Thyroid gland (tissue), 4 donors: ENCODE results near the gene OLFML2B. TPM values are rescaled to one million over a fixed set of nuclear protein-coding genes. Genes with fewer than 3 reads are reported as not detected.

Experiments used
- DNase-seq, 2 donors: peaks; one replicate each; pipeline ENCODE4 v3.0.0-alpha.2; 2019
- H3K27ac ChIP-seq, 3 donors: fragments of 200-600 bp; sonication (generic); 1 replicate in 2 of 3; 2 replicates in 1 of 3; pipeline ENCODE4 v1.5.1; 2016 to 2019; ENCODE audit warnings: mild to moderate bottlenecking in 1 of 3, moderate library complexity in 1 of 3
- H3K27me3 ChIP-seq: fragments of 200-600 bp; sonication (generic); one replicate; pipeline ENCODE4 v1.5.1; 2019
- H3K36me3 ChIP-seq, 2 donors: fragments of 200-600 bp; sonication (generic); one replicate each; pipeline ENCODE4 v1.5.1; 2016 to 2019
- H3K4me1 ChIP-seq, 2 donors: fragments of 200-600 bp; sonication (generic); one replicate each; pipeline ENCODE4 v1.5.1; 2017 to 2019
- H3K4me3 ChIP-seq, 3 donors: fragments of 200-600 bp; sonication (generic); replicated peaks in 1 of 3; 1 replicate in 2 of 3; 2 replicates in 1 of 3; pipeline ENCODE4 v1.5.1; 2016; ENCODE audit warnings: mild to moderate bottlenecking in 1 of 3
- H3K9me3 ChIP-seq: fragments of 200-600 bp; sonication (generic); one replicate; pipeline ENCODE4 v1.5.1; 2017
- CTCF ChIP-seq, 6 experiments: fragments of 200-600 bp in 3 of 6; fragments of 450-650 bp in 3 of 6; sonication (generic) in 3 of 6; IDR thresholded peaks; one replicate each; pipeline ENCODE4 v1.5.1; 2016 to 2019; ENCODE audit warnings: antibody characterized with exemption in 6 of 6, mild to moderate bottlenecking in 2 of 6, inconsistent platforms in 1 of 6, moderate library complexity in 1 of 6
- POLR2A ChIP-seq, 2 donors: fragments of 450-650 bp; IDR thresholded peaks; one replicate each; pipeline ENCODE4 v1.6.1; 2017; ENCODE audit warnings: antibody characterized with exemption in 2 of 2, mild to moderate bottlenecking in 2 of 2, moderate library complexity in 1 of 2
- whole genome bisulfite sequencing, 2 donors: methylation state at CpG; one replicate each; pipeline ENCODE4 v1.1.5; 2017; 5-methylcytosine and 5-hydroxymethylcytosine counted together
- intact Hi-C: fragments of 100-400 bp; cut with DNase I; formaldehyde crosslinking; loops from one replicate; pipeline ENCODE4 v1.15.1; 2023
- total RNA-seq, 4 donors: library from RNA; depleted of rRNA; stranded (reverse); fragments of >200 nt; gene quantifications; one replicate each; pipeline ENCODE4 v1.2.3, GENCODE V29; 2016

Gene OLFML2B
- total RNA-seq, 4 donors from 2014 or later = 8.0 to 18.4 (median 12.9) TPM

DNA sequence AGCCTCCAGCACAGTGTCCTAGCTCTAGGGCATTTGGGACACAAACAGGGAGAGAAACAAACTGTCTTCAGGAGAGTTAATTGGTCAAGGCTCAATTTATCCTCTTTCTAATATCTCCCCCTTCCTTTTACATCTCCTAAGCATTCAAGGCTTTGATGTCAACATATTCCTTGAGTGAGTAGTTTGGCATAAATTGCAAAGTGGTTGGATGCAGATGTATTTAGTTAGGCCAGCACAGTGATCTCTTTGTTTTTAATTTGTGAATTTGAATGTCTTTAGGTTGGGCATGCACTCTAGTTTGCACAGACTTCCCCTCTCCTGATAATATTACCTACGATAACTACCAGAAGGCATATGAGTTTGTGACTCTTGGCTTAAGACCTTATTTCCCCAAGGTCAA is 12.5 kb upstream of the OLFML2B start:
- H3K4me3 ChIP-seq = no peak overlapping the region
- no peak overlapping the region for H3K27ac ChIP-seq
- TF ChIP-seq CTCF (IDR thresholded peaks at IDR 0.05) = no peak
- no peak for TF ChIP-seq POLR2A (IDR thresholded peaks at IDR 0.05)
- intact Hi-C loops = no loop called here
- DNase-seq = no peak
- 93 to 96% methylated on average over 1 of the region's 1 CpG for WGBS, 2 donors
- no peaks in the 10 kb centered on the region for H3K27me3 ChIP-seq
- H3K9me3 ChIP-seq = no peaks in the 10 kb centered on the region
- H3K4me1 ChIP-seq = peaks cover 0 to 6% of the 10 kb centered on the region in 2 donors
- no peaks in the 10 kb centered on the region for H3K36me3 ChIP-seq

DNA sequence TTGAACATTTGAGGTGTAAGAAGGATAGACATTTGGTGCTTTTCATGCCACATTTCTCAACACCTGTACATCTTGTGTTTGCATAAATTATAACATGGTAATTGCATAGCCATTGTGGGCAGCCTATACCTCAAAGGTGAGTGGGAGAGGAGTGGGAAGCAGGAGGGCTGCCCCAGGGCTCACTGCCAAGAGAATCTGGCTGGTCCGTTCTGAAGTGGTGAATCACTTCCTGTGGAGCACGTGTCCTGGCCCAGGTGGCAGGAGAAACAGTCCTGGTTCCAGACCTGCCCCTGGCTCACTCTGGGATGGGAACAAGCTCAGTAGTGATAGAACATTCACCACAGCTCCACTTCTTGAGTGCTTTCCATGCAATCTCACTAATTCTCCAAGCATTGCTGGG is 11.6 kb upstream of the OLFML2B start:
- Histone ChIP-seq H3K27ac (no peak overlapping the region), H3K4me3 (no peak overlapping the region), H3K4me1 (peaks cover 0 to 6% of the 10 kb centered on the region in 2 donors), H3K9me3 (no peaks in the 10 kb centered on the region), H3K36me3 (no peaks in the 10 kb centered on the region), H3K27me3 (no peaks in the 10 kb centered on the region)
- intact Hi-C loops = no loop called here
- 0 to 19% methylated on average over 2 of the region's 2 CpGs for WGBS, 2 donors
- TF ChIP-seq CTCF (IDR thresholded peaks at IDR 0.05) = no peak
- TF ChIP-seq POLR2A (IDR thresholded peaks at IDR 0.05) = no peak
- peak; percentile 19 to 23 for DNase-seq

DNA sequence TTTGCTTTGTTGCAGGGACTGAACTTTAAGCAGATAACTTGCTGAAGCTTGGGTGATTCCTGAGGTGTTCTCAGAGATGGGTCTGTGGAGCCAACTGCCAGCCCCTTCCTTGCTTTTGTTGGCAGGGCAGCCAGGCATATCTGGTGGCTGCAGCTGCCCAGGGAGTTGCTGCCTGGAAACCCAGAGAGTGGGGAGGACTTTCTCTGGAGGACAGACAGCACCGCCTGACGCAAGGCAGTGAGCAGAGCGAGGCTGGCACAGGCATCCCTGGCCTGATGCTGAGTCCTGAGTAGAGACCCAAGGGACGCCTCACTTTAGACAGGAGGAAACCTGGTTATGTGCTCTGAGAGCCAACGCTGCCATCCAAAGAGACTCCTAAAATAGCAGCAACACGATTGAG is 9.8 kb upstream of the OLFML2B start:
- WGBS, 2 donors = 27 to 29% methylated on average over 3 to 6 of the region's 6 CpGs
- H3K4me3 ChIP-seq = no peak overlapping the region
- intact Hi-C loops = loop anchor here (5.0 kb wide), 1 partner anchor 241 kb away; no protein-coding TSS in a partner anchor
- TF ChIP-seq POLR2A (IDR thresholded peaks at IDR 0.05) (no peak), CTCF (IDR thresholded peaks at IDR 0.05) (no peak)
- no peak overlapping the region for H3K27ac ChIP-seq
- no peaks in the 10 kb centered on the region for H3K27me3 ChIP-seq
- no peaks in the 10 kb centered on the region for H3K36me3 ChIP-seq
- H3K4me1 ChIP-seq = peaks cover 0 to 6% of the 10 kb centered on the region in 2 donors
- DNase-seq = peak; percentile 68 to 76
- H3K9me3 ChIP-seq = no peaks in the 10 kb centered on the region

GRCh38 chr1:162030759-162031280 is 7.2 kb upstream of the OLFML2B start:
- no peaks in the 10 kb centered on the region for H3K36me3 ChIP-seq
- H3K4me3 ChIP-seq = no peak overlapping the region
- no peak overlapping the region for H3K27ac ChIP-seq
- DNase-seq = no peak
- H3K27me3 ChIP-seq = no peaks in the 10 kb centered on the region
- H3K4me1 ChIP-seq = peaks cover 0 to 6% of the 10 kb centered on the region in 2 donors
- TF ChIP-seq POLR2A (IDR thresholded peaks at IDR 0.05) = no peak
- TF ChIP-seq CTCF (IDR thresholded peaks at IDR 0.05) = no peak
- intact Hi-C loops = loop anchor here (5.0 kb wide), 1 partner anchor 239 kb away; no protein-coding TSS in a partner anchor
- 94 to 98% methylated on average over 3 of the region's 3 CpGs for WGBS, 2 donors
- no peaks in the 10 kb centered on the region for H3K9me3 ChIP-seq

DNA sequence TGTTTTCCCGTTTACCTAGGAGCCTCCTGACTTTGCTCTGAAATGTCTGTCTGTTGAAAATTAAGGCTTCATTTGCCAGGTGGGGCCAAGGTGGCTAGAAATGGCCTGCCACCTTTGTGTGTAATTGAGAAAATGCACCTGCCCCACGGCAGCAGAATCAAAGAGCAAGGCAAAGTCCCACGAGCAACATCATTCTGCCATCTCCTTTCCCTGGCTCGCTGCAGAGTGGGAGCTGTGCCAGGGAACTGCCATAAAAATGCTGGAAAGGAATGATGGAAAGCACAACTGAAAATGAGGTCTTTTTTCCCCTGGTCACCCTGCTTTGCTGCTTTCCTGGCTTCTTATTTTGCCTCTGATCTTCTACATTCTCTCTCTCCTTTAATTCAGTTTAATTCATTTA is 5.5 kb upstream of the OLFML2B start:
- intact Hi-C loops = no loop called here
- H3K4me1 ChIP-seq = peaks cover 0 to 6% of the 10 kb centered on the region in 2 donors
- no peak overlapping the region for H3K4me3 ChIP-seq
- TF ChIP-seq POLR2A (IDR thresholded peaks at IDR 0.05) (no peak), CTCF (IDR thresholded peaks at IDR 0.05) (no peak)
- H3K27me3 ChIP-seq = no peaks in the 10 kb centered on the region
- no peak for DNase-seq
- no peak overlapping the region for H3K27ac ChIP-seq
- no peaks in the 10 kb centered on the region for H3K36me3 ChIP-seq
- WGBS, 2 donors = 58 to 67% methylated on average over 4 of the region's 4 CpGs
- no peaks in the 10 kb centered on the region for H3K9me3 ChIP-seq
